IMR-90 (cell line): ENCODE data around the gene FJX1. TPM values are rescaled to one million over a fixed set of nuclear protein-coding genes. Genes with fewer than 3 reads are reported as not detected.

Source experiments
- ATAC-seq: fragments of 200-7000 bp; cut with Tn5 transposase; 2 replicates; pipeline ENCODE4 v1.9.1; 2020; ENCODE audit warnings: low read depth, mild to moderate bottlenecking, moderate library complexity
- BruUV-seq: library from RNA; stranded (reverse); fragments of 400-500 nt; replicated peaks from 2 replicates; lab custom pipeline; 2021; lab: Mats Ljungman, UMichigan
- CTCF ChIA-PET: fragments of 300-600 bp; formaldehyde crosslinking; extraction: SDS; loops from one replicate; lab custom pipeline; 2021; ENCODE audit warnings: antibody characterized with exemption; lab: Yijun Ruan, JAX
- POLR2A ChIA-PET: fragments of 300-600 bp; sonication (Branson Sonifier 250); formaldehyde crosslinking; loops from one replicate; lab custom pipeline; 2022; ENCODE audit warnings: antibody characterized with exemption; ENCODE audit not compliant: unreplicated experiment; lab: Charles Lee
- DNase-seq: peaks from one replicate; pipeline ENCODE4 v3.0.0; 2013
- H2AFZ ChIP-seq: replicated peaks from 2 replicates; pipeline ENCODE3; 2013; ENCODE audit warnings: low read length, mild to moderate bottlenecking; ENCODE audit not compliant: poor library complexity
- H2AK5ac ChIP-seq: 2 replicates; pipeline ENCODE4 v1.6.1; 2013; ENCODE audit warnings: low read depth, low read length, inconsistent platforms
- H2AK9ac ChIP-seq: replicated peaks from 2 replicates; pipeline ENCODE3; 2013; ENCODE audit warnings: mild to moderate bottlenecking, low read depth, low read length, moderate library complexity; ENCODE audit not compliant: poor library complexity
- H2BK120ac ChIP-seq: 2 replicates; pipeline ENCODE4 v1.6.1; 2013; ENCODE audit warnings: low read depth, low read length, inconsistent platforms
- H2BK15ac ChIP-seq: 3 replicates; pipeline ENCODE4 v1.6.1; 2013; ENCODE audit warnings: low read depth, low read length, inconsistent platforms
- H2BK20ac ChIP-seq: 2 replicates; pipeline ENCODE4 v1.6.1; 2013; ENCODE audit warnings: low read depth, mild to moderate bottlenecking, inconsistent platforms, low read length, moderate library complexity
- H2BK5ac ChIP-seq: 2 replicates; pipeline ENCODE4 v1.6.1; 2013; ENCODE audit warnings: mild to moderate bottlenecking, low read depth, low read length, inconsistent platforms; ENCODE audit not compliant: poor library complexity, severe bottlenecking
- H3K14ac ChIP-seq: replicated peaks from 2 replicates; pipeline ENCODE4 v1.6.1; 2013; ENCODE audit warnings: low read depth, low read length, inconsistent platforms
- H3K18ac ChIP-seq: 2 replicates; pipeline ENCODE4 v1.6.1; 2013; ENCODE audit warnings: low read depth, low read length, control low read depth
- H3K23ac ChIP-seq: 2 replicates; pipeline ENCODE4 v1.6.1; 2013; ENCODE audit warnings: low read depth, low read length, inconsistent platforms
- H3K27ac ChIP-seq: 2 replicates; pipeline ENCODE4 v1.5.1; 2013; ENCODE audit warnings: mild to moderate bottlenecking, control low read depth, low read length; ENCODE audit not compliant: insufficient read depth
- H3K27me3 ChIP-seq: 2 replicates; pipeline ENCODE4 v1.6.1; 2013; ENCODE audit warnings: low read length; ENCODE audit not compliant: control insufficient read depth, insufficient read depth
- H3K36me3 ChIP-seq: 2 replicates; pipeline ENCODE4 v1.6.1; 2013; ENCODE audit warnings: low read length, mixed read lengths; ENCODE audit not compliant: control insufficient read depth, insufficient read depth
- H3K4ac ChIP-seq: 2 replicates; pipeline ENCODE4 v1.6.1; 2013; ENCODE audit warnings: low read depth, low read length, inconsistent platforms
- H3K4me1 ChIP-seq: 2 replicates; pipeline ENCODE4 v1.6.1; 2013; ENCODE audit warnings: low read length, mixed read lengths; ENCODE audit not compliant: control insufficient read depth, insufficient read depth
- H3K4me2 ChIP-seq: 2 replicates; pipeline ENCODE4 v1.6.1; 2013; ENCODE audit warnings: low read depth, mild to moderate bottlenecking, control low read depth, low read length, moderate library complexity
- H3K4me3 ChIP-seq: 2 replicates; pipeline ENCODE4 v1.5.1; 2013; ENCODE audit warnings: low read depth, mild to moderate bottlenecking, control low read depth, low read length, moderate library complexity; ENCODE audit not compliant: insufficient read depth
- H3K56ac ChIP-seq: 2 replicates; pipeline ENCODE4 v1.6.1; 2013; ENCODE audit warnings: low read length, inconsistent platforms; ENCODE audit not compliant: insufficient read depth; ENCODE audit errors: extremely low read depth
- H3K79me1 ChIP-seq, 2 experiments: 2 replicates each; pipeline ENCODE4 v1.6.1; 2013; ENCODE audit warnings: low read length in 2 of 2, inconsistent platforms in 1 of 2, low read depth in 1 of 2
- H3K9ac ChIP-seq: 2 replicates; pipeline ENCODE4 v1.6.1; 2013; ENCODE audit warnings: low read depth, low read length, control low read depth
- H3K9me1 ChIP-seq: 2 replicates; pipeline ENCODE4 v1.6.1; 2013; ENCODE audit warnings: low read length, inconsistent platforms; ENCODE audit not compliant: insufficient read depth
- H3K9me3 ChIP-seq: 2 replicates; pipeline ENCODE4 v1.6.1; 2013; ENCODE audit warnings: low read length; ENCODE audit not compliant: control insufficient read depth, insufficient read depth
- H4K20me1 ChIP-seq: 2 replicates; pipeline ENCODE4 v1.6.1; 2013; ENCODE audit warnings: low read length, inconsistent platforms; ENCODE audit not compliant: insufficient read depth
- H4K5ac ChIP-seq: 2 replicates; pipeline ENCODE4 v1.6.1; 2013; ENCODE audit warnings: mild to moderate bottlenecking, low read depth, low read length, control low read depth
- H4K8ac ChIP-seq, 2 experiments: 2 replicates each; pipeline ENCODE4 v1.6.1; 2013; ENCODE audit warnings: low read depth in 2 of 2, low read length in 2 of 2, control low read depth in 1 of 2, inconsistent platforms in 1 of 2
- H4K91ac ChIP-seq: 2 replicates; pipeline ENCODE4 v1.6.1; 2013; ENCODE audit warnings: low read depth, low read length, inconsistent platforms; ENCODE audit not compliant: insufficient read depth
- CHD1 ChIP-seq: IDR thresholded peaks from 2 replicates; pipeline ENCODE4 v1.6.1; 2012; ENCODE audit warnings: low read depth, low read length, improper control_type of control experiment
- MAFK ChIP-seq: IDR thresholded peaks from 2 replicates; pipeline ENCODE4 v1.6.1; 2012; ENCODE audit warnings: low read depth, low read length, improper control_type of control experiment
- WGBS, 2 experiments: methylation state at CpG; one replicate each; pipeline versions ENCODE4 v1.1.5 to v1.1.7; 2013; ENCODE audit warnings: missing lambda C conversion rate in 2 of 2; ENCODE audit not compliant: insufficient read length in 1 of 2; ENCODE audit errors: extremely low coverage in 2 of 2; 5-methylcytosine and 5-hydroxymethylcytosine counted together
- dilution Hi-C: fragments of 300-500 bp; cut with HindIII; formaldehyde crosslinking; loops from one replicate; pipeline ENCODE4 v1.14.3; 2018; ENCODE audit warnings: low sequenced_read_pairs; ENCODE audit not compliant: unreplicated experiment
- in situ Hi-C: fragments of 300-500 bp; cut with MboI; formaldehyde crosslinking; loops from 3 replicates; pipeline ENCODE4 v1.14.3; 2019; ENCODE audit warnings: low sequenced_read_pairs, inconsistent platforms, mixed read lengths
- intact Hi-C: fragments of 100-400 bp; cut with micrococcal nuclease; formaldehyde crosslinking; loops from 2 replicates; pipeline ENCODE4 v1.10.0; 2022
- polyA plus RNA-seq, 3 experiments: library from polyadenylated mRNA; depleted of rRNA; stranded (reverse); fragments of >200 nt; gene quantifications; 2 replicates each; pipeline ENCODE4 v1.2.3, GENCODE V29; 2012; ENCODE audit warnings: low replicate concordance in 1 of 3
- total RNA-seq: library from RNA; depleted of rRNA; stranded (reverse); fragments of >200 nt; gene quantifications from 2 replicates; pipeline ENCODE4 v1.2.3, GENCODE V29; 2012

FJX1 gene
- total and polyA plus RNA-seq, 2 of the 4 experiments (the other 2 are of a cell fraction) = 8.4 to 11.2 TPM

DNA sequence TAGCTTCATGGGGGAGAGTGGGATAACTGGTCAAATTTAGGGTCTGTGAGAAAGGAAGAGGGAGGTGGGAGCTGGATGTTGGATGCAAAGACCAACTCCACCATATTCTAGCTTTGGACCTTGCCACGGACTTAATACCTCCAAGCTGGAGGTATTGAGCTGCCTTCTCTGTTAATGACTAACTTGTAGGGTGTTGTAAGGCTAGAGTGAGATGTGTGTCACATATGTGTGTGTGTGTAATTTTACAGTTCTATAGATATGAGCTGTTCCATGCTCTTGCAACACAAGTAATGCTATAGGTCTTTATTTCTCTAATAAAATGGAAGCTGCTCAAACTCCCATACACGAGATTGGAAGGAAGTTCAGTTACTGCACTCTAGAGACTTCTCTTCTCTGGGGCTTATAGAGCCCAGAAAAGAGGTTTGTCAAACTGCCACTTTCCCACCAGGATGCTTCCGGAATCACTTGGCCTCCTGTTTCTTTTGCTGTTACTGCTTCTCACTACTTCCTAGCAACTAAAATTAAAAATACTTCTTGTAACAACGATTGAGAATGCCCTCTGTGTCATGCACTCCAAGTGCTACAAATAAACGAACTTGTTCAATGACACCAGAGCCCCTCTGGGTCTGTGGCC is 16.0 kb upstream of the FJX1 start:
- in situ Hi-C loops (loop anchor here (25.0 kb wide), 1 partner anchor 860 kb away; no protein-coding TSS in a partner anchor), dilution Hi-C loops (no loop called here), intact Hi-C loops (no loop called here)
- H2AFZ ChIP-seq = no peak overlapping the region
- BruUV-seq = no TSS peak
- no peaks in the 10 kb centered on the region; the same call in 1 of the 2 replicates for H3K9me1 ChIP-seq
- H3K9ac ChIP-seq = no peak overlapping the region
- no peak overlapping the region for H3K14ac ChIP-seq
- DNase-seq (no peak), ATAC-seq (no peak)
- no peak overlapping the region for H2BK20ac ChIP-seq
- H4K8ac ChIP-seq = no peak overlapping the region
- H2BK120ac ChIP-seq = no peak overlapping the region
- no peak overlapping the region for H2BK5ac ChIP-seq
- H4K91ac ChIP-seq = no peak overlapping the region
- H3K27ac ChIP-seq = no peak overlapping the region
- no peak overlapping the region for H3K4me3 ChIP-seq
- no peaks in the 10 kb centered on the region for H3K9me3 ChIP-seq
- no peak overlapping the region for H3K18ac ChIP-seq
- H3K27me3 ChIP-seq = no peaks in the 10 kb centered on the region
- no peak overlapping the region for H3K4me2 ChIP-seq
- H2BK15ac ChIP-seq = no peak overlapping the region
- no peaks in the 10 kb centered on the region for H4K20me1 ChIP-seq
- no peak overlapping the region for H3K23ac ChIP-seq
- no peak overlapping the region for H3K4ac ChIP-seq
- WGBS, 2 experiments = 66% methylated on average over 2 of the region's 5 CpGs; no CpG with 5 or more reads in 1 of the 2 experiments
- no peak overlapping the region for H4K5ac ChIP-seq
- CTCF ChIA-PET = no interaction called here
- no peak overlapping the region for H2AK5ac ChIP-seq
- POLR2A ChIA-PET = no interaction called here
- no peak overlapping the region for H2AK9ac ChIP-seq
- TF ChIP-seq MAFK (no peak), CHD1 (no peak)
- peaks cover 6% of the 10 kb centered on the region for H3K4me1 ChIP-seq
- no peaks in the 10 kb centered on the region for H3K79me1 ChIP-seq
- H3K36me3 ChIP-seq = no peaks in the 10 kb centered on the region
- H3K56ac ChIP-seq = no peak overlapping the region
